CD1c-positive myeloid dendritic cell (primary cell): Measurements from ENCODE around the gene C2orf76.

Experiments
- DNase-seq: peaks from one replicate; pipeline ENCODE4 v3.0.0-alpha.2; 2016; ENCODE audit errors: extremely low spot score

The C2orf76 gene

DNA sequence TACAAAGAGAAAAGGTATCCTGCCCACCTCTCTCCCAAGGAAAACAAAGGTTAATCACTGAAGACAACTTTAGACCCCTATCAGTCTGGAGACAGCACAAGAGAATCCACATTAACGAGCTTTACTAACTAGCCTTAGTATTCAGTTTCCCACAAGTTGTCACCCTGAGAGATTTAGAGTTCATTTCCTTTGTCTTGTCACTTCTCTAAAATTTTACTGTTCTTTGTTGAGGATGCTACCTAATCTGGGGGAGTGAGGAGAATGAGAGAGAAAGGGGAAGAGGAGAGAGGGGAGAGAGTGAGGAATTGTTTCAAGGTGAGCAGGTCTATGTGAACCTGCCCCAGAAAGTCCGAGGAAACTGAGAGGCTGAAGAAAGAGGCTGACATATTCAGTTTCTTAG lies 28.4 kb downstream of the C2orf76 start:
- no peak for DNase-seq

DNA sequence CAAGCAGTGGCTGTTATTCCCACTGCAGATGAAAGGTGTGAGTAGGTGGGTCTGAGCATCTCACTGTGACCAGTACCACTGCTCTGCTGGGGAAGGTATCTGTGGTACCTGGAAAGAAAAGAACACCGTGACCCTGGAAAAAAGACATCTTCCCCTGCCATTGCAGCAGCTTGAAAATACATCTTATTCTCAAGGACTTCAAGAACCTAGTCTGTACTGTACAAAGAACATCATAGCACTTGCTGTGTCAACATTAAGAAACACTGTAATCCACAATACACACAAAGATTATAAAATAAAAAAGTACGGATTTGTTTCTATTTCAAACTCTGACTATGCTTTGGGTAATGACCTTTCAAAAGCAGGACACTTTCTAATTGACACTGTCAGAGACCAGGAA lies 28.9 kb downstream of the C2orf76 start:
- DNase-seq, result no peak

- no peak for DNase-seq
Measured at GRCh38 chr2:119333833-119334232, 32.8 kb downstream of the C2orf76 start.

GRCh38 chr2:119333360-119333759 lies 33.3 kb downstream of the C2orf76 start:
- DNase-seq, result no peak

- no peak for DNase-seq
Measured at GRCh38 chr2:119332953-119333352, 33.7 kb downstream of the C2orf76 start.

DNA sequence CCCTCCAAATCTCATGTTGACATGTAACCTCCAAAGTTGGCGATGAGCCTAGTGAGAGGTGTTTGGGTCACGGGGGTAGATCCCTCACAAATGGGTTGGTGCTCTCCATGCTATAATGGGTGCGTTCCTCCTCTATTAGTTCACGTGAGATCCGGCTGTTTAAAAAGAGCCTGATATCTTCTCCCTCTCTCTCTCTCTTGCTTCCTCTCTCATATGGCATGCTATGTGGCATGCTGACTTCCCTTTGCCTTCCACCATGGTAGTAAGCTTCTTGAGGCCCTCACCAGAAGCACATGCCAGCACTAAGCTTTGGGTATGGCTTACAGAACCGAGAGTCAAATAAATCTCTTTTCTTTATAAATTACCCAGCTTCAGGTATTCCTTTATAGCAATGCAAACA lies 39.2 kb downstream of the C2orf76 start:
- DNase-seq, result no peak

DNA sequence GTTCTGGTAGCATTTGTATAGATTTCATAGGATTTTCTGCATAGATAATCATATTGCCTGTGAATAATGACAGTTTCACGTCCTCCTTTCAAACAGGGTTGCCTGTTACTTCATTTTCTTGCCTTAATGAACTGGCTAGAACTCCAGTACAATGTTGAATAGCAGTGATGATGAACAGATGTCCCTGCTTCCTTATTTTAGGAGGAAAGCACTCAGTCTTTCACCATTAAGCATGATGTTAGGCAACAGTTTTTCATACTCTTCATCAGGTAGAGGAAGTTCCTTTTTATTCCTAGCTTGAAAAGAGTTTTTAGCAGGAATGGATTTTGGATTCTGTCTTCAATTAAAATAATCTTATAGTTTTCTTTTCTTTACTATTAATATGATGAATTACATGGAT lies 39.7 kb downstream of the C2orf76 start:
- DNase-seq, result peak; percentile 59

- no peak for DNase-seq
Measured at GRCh38 chr2:119324685-119325270, 41.9 kb downstream of the C2orf76 start.

DNA sequence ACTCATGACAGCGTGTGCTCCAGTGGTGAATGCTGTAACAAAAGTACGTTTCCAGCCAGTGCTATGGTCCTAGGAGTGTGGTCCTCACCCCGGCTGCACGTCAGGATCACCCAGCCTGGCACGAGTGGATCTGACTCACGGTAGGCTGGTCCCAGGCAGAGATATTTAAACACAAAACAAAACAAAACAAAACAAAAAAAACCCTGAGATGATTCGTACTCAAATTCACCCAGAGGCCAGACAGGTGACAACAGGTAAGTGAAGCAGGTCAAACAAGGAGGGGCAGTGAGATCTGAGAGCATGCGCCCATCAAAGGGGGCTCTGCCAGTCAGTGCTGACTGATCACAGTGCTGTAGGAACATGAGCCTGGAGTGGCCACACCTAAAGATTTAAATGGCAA lies 43.2 kb downstream of the C2orf76 start:
- DNase-seq, result no peak

GRCh38 chr2:119319593-119319992 lies 47.0 kb downstream of the C2orf76 start:
- no peak for DNase-seq

GRCh38 chr2:119317554-119317953 lies 49.1 kb downstream of the C2orf76 start:
- no peak for DNase-seq

DNA sequence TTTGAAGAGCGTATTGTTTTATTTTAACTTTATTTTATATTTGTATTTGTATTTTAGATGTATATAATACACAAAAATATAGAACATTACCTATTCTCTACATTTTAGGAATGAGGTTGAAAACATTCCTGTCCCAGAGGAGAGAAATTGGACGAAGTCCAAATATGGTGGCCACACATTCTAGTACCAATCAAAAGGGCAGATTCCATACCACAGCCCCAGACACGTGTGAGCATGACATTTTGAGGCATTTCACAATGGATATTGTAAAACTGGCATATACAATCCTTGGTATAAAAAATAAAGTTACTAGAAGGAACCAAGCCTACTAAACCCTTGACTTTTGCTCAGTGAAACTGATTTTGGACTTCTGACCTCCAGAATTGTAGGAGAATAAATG lies 50.6 kb downstream of the C2orf76 start:
- no peak for DNase-seq

DNA sequence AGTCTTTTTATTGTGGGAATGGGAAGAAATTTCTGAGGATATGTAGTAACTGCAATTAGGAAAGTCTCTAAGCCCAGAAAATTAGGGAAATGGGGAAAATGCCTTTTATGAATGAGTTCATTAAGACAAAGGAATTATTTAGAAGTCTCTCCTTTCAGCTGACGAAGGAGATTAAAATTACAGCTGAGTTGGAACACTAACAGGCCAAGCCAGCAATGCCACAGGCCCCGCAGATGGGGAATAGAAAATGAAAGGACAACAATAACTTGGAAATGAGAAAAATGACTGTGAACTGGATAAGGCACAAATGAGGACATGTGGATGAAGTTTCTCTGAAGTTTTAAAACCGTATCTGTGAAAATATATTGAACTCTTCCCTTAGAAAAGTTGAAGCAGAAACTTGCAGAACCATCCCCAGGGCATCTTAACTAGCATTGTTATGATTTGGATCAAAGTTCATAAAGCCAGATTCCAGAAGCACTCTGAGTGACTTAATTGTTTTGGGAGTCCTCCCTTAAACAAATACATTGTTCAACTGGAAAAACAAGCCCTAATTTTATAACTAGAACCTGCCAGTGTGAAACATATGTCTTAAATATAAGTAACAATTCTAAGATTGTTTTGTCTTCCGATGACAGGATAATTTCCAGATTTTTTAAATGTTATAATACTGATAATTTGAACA lies 51.3 kb downstream of the C2orf76 start:
- DNase-seq, result no peak

GRCh38 chr2:119311831-119312230 lies 54.8 kb downstream of the C2orf76 start:
- no peak for DNase-seq

DNA sequence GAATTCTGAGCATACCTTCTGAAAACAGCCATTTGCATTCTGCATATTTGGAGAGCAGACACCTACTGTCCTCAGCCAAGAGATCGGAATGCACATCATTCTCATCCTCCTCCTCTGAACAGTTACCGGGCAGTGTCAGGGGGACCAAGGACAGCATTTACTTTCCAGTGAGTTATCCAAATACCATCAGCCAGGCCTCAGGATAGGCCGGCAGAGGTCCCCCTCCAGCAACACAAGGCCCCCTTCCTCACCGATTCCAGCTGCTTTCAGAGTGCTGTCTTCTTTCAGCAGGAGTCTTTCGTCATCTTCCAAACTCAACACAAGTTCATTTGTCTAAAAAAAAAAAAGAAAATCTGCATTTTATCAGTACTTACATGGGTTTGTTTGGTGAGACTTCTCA lies 55.3 kb downstream of the C2orf76 start:
- DNase-seq, result no peak

DNA sequence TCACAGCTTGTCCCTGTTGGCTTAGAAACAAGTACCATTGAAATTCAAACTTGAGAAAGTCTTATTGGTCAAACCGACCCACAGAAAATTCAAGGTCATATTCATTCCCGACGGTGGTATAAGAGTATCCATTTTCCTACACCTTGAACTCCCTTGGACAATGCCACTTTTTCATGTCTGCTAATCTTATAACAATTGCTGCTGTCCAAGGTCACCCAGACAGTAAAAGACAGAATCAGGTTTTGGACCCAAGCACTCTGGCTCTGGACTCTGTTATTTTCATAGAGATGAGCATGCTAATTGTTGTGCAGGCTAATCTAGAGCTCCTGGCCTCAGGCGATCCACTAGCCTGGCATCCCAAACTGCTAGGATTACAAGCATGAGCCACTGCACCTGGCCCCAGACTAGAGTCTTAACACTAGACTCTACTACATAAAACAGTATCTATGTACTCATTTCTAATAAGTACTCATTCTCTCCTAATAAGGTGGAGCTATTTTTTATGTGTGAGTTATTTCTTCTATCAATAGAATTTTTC lies 57.8 kb downstream of the C2orf76 start:
- no peak for DNase-seq

- no peak for DNase-seq
Measured at GRCh38 chr2:119307419-119308140, 59.1 kb downstream of the C2orf76 start.

- DNase-seq, result no peak
Measured at GRCh38 chr2:119306196-119306590, 60.4 kb downstream of the C2orf76 start.

- no peak for DNase-seq
Measured at GRCh38 chr2:119305497-119306195, 61.0 kb downstream of the C2orf76 start.

- DNase-seq, result no peak
Measured at GRCh38 chr2:119304847-119305246, 61.8 kb downstream of the C2orf76 start.

DNA sequence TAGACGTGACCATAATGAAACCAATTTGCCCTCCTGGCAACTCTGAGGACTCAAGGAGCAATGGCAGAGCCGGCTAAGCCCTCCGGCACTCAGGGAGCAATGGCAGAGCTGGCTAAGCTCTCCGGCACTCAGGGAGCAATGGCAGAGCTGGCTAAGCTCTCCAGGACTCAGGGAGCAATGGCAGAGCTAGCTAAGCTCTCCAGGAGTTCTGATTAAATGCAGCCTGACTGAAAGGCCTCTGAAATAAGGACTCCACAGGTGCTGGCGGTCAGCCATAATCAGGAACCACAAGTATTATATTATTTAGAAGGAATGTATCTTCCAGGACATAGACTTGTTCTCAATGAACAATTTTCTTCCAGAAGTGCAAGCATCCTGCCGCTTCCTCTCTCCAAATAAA lies 65.2 kb downstream of the C2orf76 start:
- no peak for DNase-seq

DNA sequence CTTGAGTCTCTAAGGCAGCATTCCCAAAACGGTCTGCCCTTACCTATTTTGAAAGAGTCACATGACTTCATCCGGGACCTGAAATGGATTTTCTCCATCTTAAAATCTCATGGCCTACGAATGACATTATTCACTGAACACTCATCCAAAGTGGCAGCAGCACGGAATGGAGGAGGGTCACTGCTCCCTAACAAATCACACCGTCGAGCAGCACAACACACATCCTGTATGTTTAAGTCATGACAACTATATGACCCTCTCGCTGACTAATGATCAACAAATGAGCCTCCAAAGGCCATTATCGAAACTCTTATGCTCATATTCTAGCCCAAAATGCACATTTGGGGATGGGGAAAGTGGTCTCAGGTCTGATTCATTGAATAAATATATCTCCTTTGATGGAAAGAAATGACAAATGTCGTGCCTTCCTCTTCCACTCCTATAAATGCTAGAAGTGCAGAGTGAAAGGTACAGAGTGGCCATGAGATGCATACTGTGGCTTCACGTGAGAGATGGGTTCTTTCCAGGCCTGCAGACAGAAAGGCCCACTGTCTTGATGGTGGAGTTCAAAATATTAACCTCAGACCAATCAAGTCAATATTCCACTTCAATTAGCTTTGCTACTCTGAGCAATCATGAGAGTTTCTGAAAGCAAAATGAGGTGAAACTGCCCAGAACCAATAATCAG lies 70.8 kb downstream of the C2orf76 start:
- no peak for DNase-seq
